ENCODE measurements around the gene DOK6. TPM values are rescaled to one million over a fixed set of nuclear protein-coding genes. Genes with fewer than 3 reads are reported as not detected.

Gene DOK6
- total RNA-seq, 4 donors from 2014 or later = 0.20 to 0.37 (median 0.30) TPM

- no peaks in the 10 kb centered on the region for H3K9me3 ChIP-seq
- H3K27ac ChIP-seq = no peak overlapping the region
- no peak overlapping the region for H3K4me3 ChIP-seq
- no peak for TF ChIP-seq POLR2AphosphoS5 (IDR thresholded peaks at IDR 0.05)
- TF ChIP-seq EP300 (IDR thresholded peaks at IDR 0.05; ENCODE audit: low read depth) = no peak
- TF ChIP-seq POLR2A (IDR thresholded peaks at IDR 0.05) = no peak
- no peak for TF ChIP-seq CTCF (IDR thresholded peaks at IDR 0.05)
- H3K36me3 ChIP-seq = no peaks in the 10 kb centered on the region
- no peak for DNase-seq
- no peaks in the 10 kb centered on the region for H3K27me3 ChIP-seq
- 80 to 89% methylated on average over 12 of the region's 12 CpGs for WGBS, 2 donors (ENCODE audit: low coverage in 1 of 2)
- H3K4me1 ChIP-seq = no peaks in the 10 kb centered on the region
- in situ Hi-C loops (cut with MboI; ENCODE audit: low pct_ligation_motif_present in 1 of 4, low pct_unique_long_range_greater_than_20kb in 1 of 4, low sequenced_read_pairs in 3 of 4) (no loop called here), intact Hi-C loops (cut with DNase I; ENCODE audit: low total_unique reads) (no loop called here)
Measured at GRCh38 chr18:69725855-69726508, 325.3 kb downstream of the DOK6 start.

GRCh38 chr18:69727912-69728572 lies 327.4 kb downstream of the DOK6 start:
- TF ChIP-seq CTCF (IDR thresholded peaks at IDR 0.05) (no peak), EP300 (IDR thresholded peaks at IDR 0.05; ENCODE audit: low read depth) (no peak), POLR2AphosphoS5 (IDR thresholded peaks at IDR 0.05) (no peak), POLR2A (IDR thresholded peaks at IDR 0.05) (no peak)
- Histone ChIP-seq H3K27me3 (no peaks in the 10 kb centered on the region), H3K4me1 (no peaks in the 10 kb centered on the region), H3K27ac (no peak overlapping the region), H3K36me3 (no peaks in the 10 kb centered on the region), H3K9me3 (no peaks in the 10 kb centered on the region), H3K4me3 (no peak overlapping the region)
- in situ Hi-C loops (cut with MboI; ENCODE audit: low pct_ligation_motif_present in 1 of 4, low pct_unique_long_range_greater_than_20kb in 1 of 4, low sequenced_read_pairs in 3 of 4) (no loop called here), intact Hi-C loops (cut with DNase I; ENCODE audit: low total_unique reads) (no loop called here)
- WGBS, 2 donors (ENCODE audit: low coverage in 1 of 2) = 69 to 80% methylated on average over 4 to 5 of the region's 5 CpGs
- no peak for DNase-seq

- TF ChIP-seq POLR2AphosphoS5 (IDR thresholded peaks at IDR 0.05) (no peak), EP300 (IDR thresholded peaks at IDR 0.05; ENCODE audit: low read depth) (no peak), CTCF (IDR thresholded peaks at IDR 0.05) (no peak), POLR2A (IDR thresholded peaks at IDR 0.05) (no peak)
- 50 to 64% methylated on average over 1 of the region's 1 CpG for WGBS, 2 donors (ENCODE audit: low coverage in 1 of 2)
- in situ Hi-C loops (cut with MboI; ENCODE audit: low pct_ligation_motif_present in 1 of 4, low pct_unique_long_range_greater_than_20kb in 1 of 4, low sequenced_read_pairs in 3 of 4) = no loop called here
- H3K27me3 ChIP-seq = no peaks in the 10 kb centered on the region
- H3K4me3 ChIP-seq = no peak overlapping the region
- H3K9me3 ChIP-seq = no peaks in the 10 kb centered on the region
- H3K36me3 ChIP-seq = no peaks in the 10 kb centered on the region
- no peaks in the 10 kb centered on the region for H3K4me1 ChIP-seq
- intact Hi-C loops (cut with DNase I; ENCODE audit: low total_unique reads) = no loop called here
- no peak overlapping the region for H3K27ac ChIP-seq
- no peak for DNase-seq
Measured at GRCh38 chr18:69730664-69731063, 330.0 kb downstream of the DOK6 start.

- no peak for DNase-seq
- Histone ChIP-seq H3K27ac (no peak overlapping the region), H3K4me3 (no peak overlapping the region), H3K36me3 (no peaks in the 10 kb centered on the region), H3K9me3 (no peaks in the 10 kb centered on the region), H3K27me3 (no peaks in the 10 kb centered on the region), H3K4me1 (no peaks in the 10 kb centered on the region)
- intact Hi-C loops (cut with DNase I; ENCODE audit: low total_unique reads) (no loop called here), in situ Hi-C loops (cut with MboI; ENCODE audit: low pct_ligation_motif_present in 1 of 4, low pct_unique_long_range_greater_than_20kb in 1 of 4, low sequenced_read_pairs in 3 of 4) (no loop called here)
- WGBS, 2 donors (ENCODE audit: low coverage in 1 of 2) = 83 to 88% methylated on average over 2 of the region's 2 CpGs
- TF ChIP-seq POLR2AphosphoS5 (IDR thresholded peaks at IDR 0.05) (no peak), CTCF (IDR thresholded peaks at IDR 0.05) (no peak), EP300 (IDR thresholded peaks at IDR 0.05; ENCODE audit: low read depth) (no peak), POLR2A (IDR thresholded peaks at IDR 0.05) (no peak)
Measured at GRCh38 chr18:69734536-69734935, 333.8 kb downstream of the DOK6 start.

Measured in transverse colon (tissue), 4 donors.